Measurements from ENCODE around the gene MDM1. TPM values are rescaled to one million over a fixed set of nuclear protein-coding genes. Genes with fewer than 3 reads are reported as not detected.

Gene MDM1
- total RNA-seq, 1 experiment from 2014 or later, result 10.6 TPM

DNA sequence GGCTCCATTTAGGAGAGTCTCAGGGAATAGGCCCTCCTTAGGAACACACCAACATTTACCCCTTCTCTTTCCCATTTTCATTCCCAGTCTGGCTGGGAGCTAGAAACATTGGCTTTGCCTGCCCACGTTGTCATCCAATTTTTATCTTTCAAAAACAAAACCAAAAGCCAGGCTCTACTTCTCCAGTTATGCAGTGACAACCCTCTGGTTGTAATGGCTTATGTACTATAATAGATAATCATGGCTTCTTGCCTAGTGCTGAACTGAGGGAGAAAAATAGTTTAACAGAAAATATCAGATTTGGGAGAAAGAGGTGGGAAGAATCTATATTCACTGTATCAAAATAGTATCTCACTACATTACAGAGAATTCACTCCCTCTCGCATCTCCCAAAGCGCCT, 46.6 kb downstream of the MDM1 start:
- H3K4ac ChIP-seq (ENCODE audit: low read depth, low read length), result no peak overlapping the region
- H3K9me3 ChIP-seq (ENCODE audit: control insufficient read depth, low read depth, low read length), result no peaks in the 10 kb centered on the region
- no peak overlapping the region for H2AFZ ChIP-seq (ENCODE audit: low read length)
- no peak overlapping the region for H2BK15ac ChIP-seq (ENCODE audit: low read depth, low read length)
- H3K23ac ChIP-seq (ENCODE audit: insufficient read length, low read depth, low read length), result no peak overlapping the region
- H3T11ph ChIP-seq (ENCODE audit: low read length), result no peak overlapping the region
- H3K4me3 Mint-ChIP-seq, result no peak overlapping the region
- H2BK20ac ChIP-seq (ENCODE audit: low read depth, low read length, poor library complexity, severe bottlenecking), result no peak overlapping the region
- DNase-seq, result no peak
- H2BK12ac ChIP-seq (ENCODE audit: insufficient read length, low read depth, low read length), result no peak overlapping the region
- H4K20me1 ChIP-seq (ENCODE audit: control insufficient read depth, insufficient read depth, insufficient read length), result no peaks in the 10 kb centered on the region
- H3K4me1 ChIP-seq (ENCODE audit: insufficient read depth, low read length), result peaks cover 3% of the 10 kb centered on the region; the same call in 1 of the 2 replicates
- no peaks in the 10 kb centered on the region for H3K79me1 ChIP-seq (ENCODE audit: insufficient read depth, low read depth, low read length, poor library complexity, severe bottlenecking)
- no peaks in the 10 kb centered on the region for H3K27me3 Mint-ChIP-seq (ENCODE audit: low read depth)
- no peak overlapping the region for H4K8ac ChIP-seq (replicated peaks; ENCODE audit: insufficient read length, low read depth, low read length)
- no peak overlapping the region for H3K56ac ChIP-seq (ENCODE audit: insufficient read length, low read depth, low read length)
- H3K27ac ChIP-seq (ENCODE audit: insufficient read length, low read depth, low read length), result no peak overlapping the region
- H4K5ac ChIP-seq (ENCODE audit: insufficient read length, low read depth, low read length), result no peak overlapping the region
- H3K27ac Mint-ChIP-seq, result no peak overlapping the region; a peak in 1 of 7 replicates
- H3K4me2 ChIP-seq (ENCODE audit: insufficient read depth, insufficient read length, low read length), result no peak overlapping the region
- WGBS (ENCODE audit: extremely low coverage, insufficient read length, low lambda C conversion rate), result no CpG with 5 or more reads among the region's 3 CpGs
- no peaks in the 10 kb centered on the region for H3K9me3 Mint-ChIP-seq
- no peak overlapping the region for H3K9ac ChIP-seq (ENCODE audit: extremely low read depth, insufficient read length, low read length)
- H3K23me2 ChIP-seq (ENCODE audit: insufficient read length, low read depth, low read length, poor library complexity, severe bottlenecking), result no peaks in the 10 kb centered on the region
- peaks cover 8% of the 10 kb centered on the region in 2 experiments for H3K4me1 Mint-ChIP-seq
- no peak overlapping the region for H4K91ac ChIP-seq (ENCODE audit: insufficient read length, low read depth, low read length)
- no peaks in the 10 kb centered on the region for H3K36me3 Mint-ChIP-seq (ENCODE audit: insufficient read depth in 1 of 3, low read depth in 3 of 3)
- no peak overlapping the region for H3K18ac ChIP-seq (ENCODE audit: insufficient read length, low read depth, low read length)
- no peak overlapping the region for H3K14ac ChIP-seq (ENCODE audit: insufficient read depth, low read length)
- no peak overlapping the region for H2BK5ac ChIP-seq (ENCODE audit: insufficient read length, low read length)
- H2BK120ac ChIP-seq (ENCODE audit: low read depth, low read length, poor library complexity, severe bottlenecking), result no peak overlapping the region
- TF ChIP-seq, protein P1, sequence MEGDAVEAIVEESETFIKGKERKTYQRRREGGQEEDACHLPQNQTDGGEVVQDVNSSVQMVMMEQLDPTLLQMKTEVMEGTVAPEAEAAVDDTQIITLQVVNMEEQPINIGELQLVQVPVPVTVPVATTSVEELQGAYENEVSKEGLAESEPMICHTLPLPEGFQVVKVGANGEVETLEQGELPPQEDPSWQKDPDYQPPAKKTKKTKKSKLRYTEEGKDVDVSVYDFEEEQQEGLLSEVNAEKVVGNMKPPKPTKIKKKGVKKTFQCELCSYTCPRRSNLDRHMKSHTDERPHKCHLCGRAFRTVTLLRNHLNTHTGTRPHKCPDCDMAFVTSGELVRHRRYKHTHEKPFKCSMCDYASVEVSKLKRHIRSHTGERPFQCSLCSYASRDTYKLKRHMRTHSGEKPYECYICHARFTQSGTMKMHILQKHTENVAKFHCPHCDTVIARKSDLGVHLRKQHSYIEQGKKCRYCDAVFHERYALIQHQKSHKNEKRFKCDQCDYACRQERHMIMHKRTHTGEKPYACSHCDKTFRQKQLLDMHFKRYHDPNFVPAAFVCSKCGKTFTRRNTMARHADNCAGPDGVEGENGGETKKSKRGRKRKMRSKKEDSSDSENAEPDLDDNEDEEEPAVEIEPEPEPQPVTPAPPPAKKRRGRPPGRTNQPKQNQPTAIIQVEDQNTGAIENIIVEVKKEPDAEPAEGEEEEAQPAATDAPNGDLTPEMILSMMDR (conservative IDR thresholded peaks at IDR 0.05), result no peak
- no peak overlapping the region for H2AK5ac ChIP-seq (ENCODE audit: insufficient read length, low read length)
- no peaks in the 10 kb centered on the region for H3K79me2 ChIP-seq (ENCODE audit: insufficient read depth, low read length)
- no peaks in the 10 kb centered on the region for H3K27me3 ChIP-seq (ENCODE audit: insufficient read depth, low read length)

Measured in H9 (cell line).